ENCODE data around the gene RBM18.

- TF ChIP-seq POLR2A (IDR thresholded peaks at IDR 0.05): no peak
- TF ChIP-seq CTCF (IDR thresholded peaks at IDR 0.05): no peak
- no peak for TF ChIP-seq EP300 (IDR thresholded peaks at IDR 0.05; ENCODE audit: low read depth)
- no peak for TF ChIP-seq POLR2AphosphoS5 (IDR thresholded peaks at IDR 0.05)
These were observed 11.8 kb downstream of the RBM18 start for GRCh38 chr9:122252796-122253195.
